HG03521 (cell line): ENCODE measurements around the gene PWWP2B.
"Not testable (repeated sequence)": the region's sequence is repeated elsewhere in the genome, so short reads cannot be mapped to it uniquely, and the experiment has no call there.

Experiments
- ATAC-seq: cut with Tn5 transposase; IDR thresholded peaks from one replicate; pipeline ENCODE4 v1.9.1; 2021; ENCODE audit warnings: mild to moderate bottlenecking, moderate library complexity; ENCODE audit not compliant: unreplicated experiment

The PWWP2B gene

DNA sequence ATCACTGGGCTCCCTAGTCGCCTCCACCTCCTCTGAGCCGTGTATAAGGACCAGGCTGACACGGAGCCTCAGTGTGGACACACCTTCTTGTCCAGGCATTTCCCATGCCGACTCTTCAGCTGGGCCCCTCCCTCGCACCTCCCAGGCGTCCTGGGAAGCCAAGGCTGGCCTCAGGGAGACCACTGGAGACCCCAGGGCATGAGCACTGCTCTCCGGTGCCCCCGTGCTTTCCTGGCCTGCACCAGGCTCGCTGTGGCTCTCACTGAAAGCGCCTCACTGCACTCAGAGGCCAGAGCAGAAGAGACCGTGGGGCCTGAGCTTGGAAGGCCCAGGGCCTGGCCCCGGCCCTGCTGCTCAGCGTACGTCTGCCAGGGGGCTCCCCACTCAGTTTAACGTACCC, 33.6 kb upstream of the PWWP2B start:
- no peak for ATAC-seq

DNA sequence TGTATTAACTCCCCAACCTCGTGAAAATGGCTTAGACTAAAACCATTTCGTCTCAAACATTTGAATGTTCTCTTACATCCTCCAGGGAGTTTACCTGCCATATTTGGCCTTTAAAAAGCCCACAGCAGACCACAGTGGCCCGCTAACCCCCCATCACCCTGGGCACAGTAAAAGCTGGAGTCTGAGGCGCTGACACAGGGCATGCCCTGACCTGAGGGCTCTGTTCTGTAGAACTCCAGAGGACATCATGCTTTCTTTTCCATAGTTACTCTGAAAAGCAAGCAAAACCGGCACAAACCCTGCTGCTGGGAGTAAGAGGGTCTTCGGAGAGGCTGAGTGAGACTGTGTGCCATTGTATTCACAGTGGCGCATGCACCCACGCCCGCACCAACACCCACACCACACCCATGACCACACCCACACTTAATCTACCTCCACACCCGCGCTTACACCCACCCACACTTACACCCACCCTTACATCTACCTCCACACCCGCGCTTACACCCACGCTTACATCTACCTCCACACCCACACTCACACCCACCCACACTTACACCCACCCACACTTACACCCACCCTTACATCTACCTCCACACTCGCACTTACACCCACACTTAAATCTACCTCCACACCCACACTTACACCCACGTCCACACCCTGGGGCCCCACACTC, 32.9 kb upstream of the PWWP2B start:
- no peak for ATAC-seq

DNA sequence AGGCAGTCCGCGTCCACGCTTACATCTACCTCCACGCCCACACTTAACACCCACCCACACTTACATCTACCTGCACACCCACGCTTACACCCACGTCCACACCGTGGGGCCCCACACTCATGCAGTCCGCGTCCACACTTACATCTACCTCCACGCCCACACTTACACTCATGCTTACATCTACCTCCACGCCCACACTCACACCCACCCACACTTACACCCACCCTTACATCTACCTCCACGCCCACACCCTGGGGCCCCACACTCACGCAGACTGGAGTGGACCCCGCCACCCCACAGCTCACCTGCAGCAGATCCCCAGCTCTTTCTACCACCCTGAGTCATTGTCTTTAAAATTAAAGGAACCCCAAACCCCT, 32.4 kb upstream of the PWWP2B start:
- no peak for ATAC-seq

DNA sequence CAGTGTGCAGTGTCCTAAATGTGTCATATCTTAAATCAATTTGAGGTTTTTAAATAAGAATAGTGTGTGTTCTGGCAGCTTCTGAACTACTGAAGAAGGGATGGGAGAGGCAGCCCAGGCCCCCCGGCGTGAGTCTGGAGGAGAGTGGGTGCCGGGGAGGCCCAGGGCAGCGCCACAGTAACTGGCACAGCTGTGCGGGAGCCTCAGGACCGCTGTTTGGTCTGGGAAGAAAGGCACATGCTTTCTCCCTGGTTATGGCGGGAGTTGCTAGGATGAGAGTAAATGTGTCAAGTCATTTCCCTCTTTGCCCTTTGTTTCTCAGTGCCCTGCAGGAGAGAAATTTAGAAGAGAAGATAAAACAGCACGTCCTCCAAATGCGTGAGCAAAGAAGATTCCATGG, 31.9 kb upstream of the PWWP2B start:
- no peak for ATAC-seq

DNA sequence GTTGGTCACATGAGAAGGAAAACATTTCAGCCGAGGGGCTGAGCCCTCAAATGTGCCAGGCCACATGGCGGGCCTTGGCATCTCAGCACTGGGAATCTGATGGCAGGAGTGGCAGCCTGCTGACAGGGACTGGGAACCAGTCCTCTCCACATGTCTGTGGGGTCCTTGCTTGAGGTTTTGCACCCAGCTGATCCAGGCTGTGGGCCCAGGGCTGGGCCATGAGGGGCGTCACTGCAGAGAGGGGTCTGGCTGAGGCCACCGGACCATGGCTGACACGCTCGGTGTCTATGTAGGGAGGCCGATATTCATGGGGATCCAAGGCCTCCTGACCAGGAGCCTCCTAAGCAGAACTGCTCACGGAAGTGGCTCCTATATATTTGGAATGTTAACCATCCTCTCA, 31.0 kb upstream of the PWWP2B start:
- ATAC-seq = no peak

DNA sequence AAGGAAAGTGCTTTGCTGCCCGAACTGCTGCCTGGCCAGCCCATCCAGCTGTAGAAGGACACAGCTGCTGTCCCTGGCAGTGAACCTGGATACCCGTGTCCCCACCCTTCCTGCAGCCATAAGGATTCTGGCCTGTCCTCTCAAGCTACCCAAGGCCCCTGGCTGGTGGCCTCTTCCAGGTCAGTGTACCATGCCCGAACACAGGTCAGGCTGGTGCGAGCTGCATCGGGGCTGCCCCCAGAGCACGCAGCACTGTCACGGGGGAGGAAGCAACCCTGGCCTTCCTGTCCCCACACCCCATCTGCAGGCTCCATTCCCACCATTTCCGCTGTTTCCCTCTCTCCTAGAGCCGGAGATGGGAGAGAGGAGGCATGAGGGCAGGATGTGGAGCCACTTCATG, 30.5 kb upstream of the PWWP2B start:
- ATAC-seq = no peak

DNA sequence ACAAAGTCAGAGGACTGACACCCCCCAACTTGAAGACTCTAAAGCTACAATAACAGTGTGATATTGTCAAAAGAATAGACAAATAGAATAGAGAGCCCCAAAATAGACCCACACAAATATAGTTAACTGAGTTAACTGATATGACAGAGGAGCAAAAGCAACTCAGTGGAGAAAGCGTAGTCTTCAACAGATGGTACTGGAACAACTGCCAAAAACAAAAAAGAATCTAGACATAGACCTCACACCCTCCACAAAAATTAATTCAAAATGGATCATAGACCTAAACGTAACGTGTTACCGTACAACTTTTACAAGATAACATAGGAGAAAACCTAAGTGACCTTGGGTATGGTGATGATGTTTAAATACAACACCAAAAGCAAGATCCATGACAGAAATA, 28.6 kb upstream of the PWWP2B start:
- no peak for ATAC-seq

DNA sequence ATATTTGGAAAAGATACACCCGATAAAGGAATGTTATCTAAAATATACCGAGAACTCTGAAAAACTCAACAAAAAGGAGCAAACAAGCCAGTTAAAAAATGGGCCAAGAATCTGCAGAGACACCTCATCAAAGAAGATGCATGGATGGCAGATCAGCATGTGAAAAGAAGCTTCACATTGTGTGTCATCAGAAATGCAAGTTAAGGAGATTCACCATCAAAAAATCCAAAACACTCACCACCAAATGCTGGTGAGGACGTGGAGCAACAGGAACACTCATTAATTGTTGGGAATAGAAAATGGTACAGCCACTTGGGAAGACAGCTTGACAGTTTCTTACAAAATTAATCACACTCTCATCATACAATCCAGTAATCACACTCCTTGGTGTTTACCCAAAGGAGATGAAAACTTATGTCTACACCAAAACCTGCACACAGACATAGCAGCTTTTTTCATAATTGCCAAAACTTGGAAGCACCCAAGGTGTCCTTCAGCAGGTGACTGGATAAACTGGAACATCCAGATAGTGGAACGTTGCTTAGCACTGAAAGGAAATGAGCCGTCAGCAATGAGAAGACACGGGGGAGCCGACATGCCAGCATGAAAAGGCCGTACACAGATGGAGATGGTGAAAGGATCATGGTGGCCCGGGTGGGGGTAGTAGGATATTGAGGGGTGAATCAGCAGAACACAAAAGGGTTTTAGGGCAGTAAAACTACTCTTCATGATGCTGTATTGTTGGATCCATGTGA, 27.9 kb upstream of the PWWP2B start:
- ATAC-seq = no peak

DNA sequence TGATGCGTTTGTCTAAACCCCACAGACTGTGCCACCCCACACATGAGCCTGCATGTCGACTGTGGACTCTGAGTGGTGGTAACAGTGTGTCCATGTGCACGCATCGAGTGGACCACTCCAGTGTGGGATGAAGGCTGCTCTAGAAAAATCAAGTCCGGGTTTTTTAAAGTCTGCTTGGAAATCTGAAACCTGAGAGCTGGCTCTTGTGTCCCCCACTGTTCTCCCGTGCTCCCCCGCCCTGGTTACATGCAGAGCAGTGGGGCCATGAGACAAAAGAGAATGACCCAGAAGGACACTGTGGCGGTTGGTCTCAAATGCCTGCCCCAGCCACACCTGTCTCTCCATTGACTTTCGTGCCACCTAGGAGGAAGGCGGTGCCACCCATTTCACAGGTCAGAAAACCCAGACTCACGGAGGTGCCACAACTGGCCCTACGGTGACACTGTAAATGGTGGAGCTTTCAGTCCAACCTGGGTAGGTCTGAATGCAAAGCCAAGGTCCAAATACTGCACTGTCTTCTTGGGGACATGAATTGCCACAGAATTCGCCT, 27.3 kb upstream of the PWWP2B start:
- ATAC-seq = no peak

DNA sequence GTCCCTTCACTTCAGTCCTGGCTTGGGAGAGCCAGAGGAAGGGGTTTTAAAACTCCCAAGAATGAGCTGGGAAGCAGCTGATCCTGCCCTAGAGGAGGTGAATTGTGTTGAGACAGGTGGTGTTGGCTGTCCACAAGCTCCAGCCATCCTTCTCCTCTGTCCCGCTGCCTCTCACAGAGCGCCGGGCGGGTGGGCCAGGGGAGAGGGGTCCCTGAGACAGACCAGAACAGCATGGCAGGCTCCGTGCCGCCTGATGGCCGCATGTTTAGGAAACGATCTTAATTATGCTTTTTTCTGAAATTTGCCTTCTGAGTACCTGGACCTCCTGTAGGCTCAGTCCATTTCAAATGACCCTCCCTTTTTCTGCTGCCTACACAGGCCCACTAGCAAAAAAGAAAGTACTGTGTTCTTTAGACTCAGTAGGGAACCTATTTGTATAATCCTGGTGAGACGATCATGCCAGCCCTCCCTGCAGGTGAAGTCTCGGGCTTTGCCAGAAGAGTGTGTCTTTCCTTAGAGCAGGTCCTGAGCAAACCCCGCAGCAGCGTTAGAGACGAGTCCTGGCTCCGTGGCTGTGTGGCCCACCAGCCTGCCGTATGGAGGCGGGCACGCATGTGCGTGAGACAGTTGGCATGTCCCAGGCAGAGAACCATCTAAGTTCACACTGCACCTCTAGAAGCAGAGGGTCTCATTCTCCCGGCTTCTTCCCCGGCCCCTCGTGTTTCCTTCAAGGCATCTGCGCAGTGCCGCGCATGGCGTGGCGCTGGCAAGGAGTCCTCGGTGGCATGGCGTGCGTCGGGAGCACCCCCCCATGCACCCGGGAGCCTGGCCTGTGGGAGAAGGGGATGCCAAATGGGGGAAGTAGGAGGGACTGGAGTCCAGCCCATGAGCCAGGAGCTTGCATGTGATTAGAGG, 26.3 kb upstream of the PWWP2B start:
- ATAC-seq = no peak

DNA sequence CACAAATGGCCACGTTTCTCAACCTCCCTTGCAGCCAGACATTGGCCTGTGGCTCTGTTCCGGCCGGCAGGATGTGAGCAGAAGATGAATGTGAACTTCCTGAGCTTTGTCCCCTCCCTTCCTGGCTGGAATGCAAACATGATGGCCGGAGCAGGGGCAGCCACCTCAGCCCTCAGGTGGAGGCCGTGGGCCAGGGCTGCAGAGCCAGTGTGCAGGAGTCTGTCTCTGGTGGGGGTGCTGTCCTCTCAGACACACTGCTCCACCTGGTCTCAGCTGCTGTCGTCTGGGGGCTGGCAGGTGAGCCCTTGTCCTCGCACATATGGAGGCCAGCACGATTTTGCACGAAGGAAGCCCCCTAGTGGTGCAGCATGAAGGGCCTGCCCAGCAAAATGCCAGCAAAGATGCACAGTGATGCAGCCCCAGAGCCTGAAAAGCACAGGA, 25.3 kb upstream of the PWWP2B start:
- no peak for ATAC-seq

DNA sequence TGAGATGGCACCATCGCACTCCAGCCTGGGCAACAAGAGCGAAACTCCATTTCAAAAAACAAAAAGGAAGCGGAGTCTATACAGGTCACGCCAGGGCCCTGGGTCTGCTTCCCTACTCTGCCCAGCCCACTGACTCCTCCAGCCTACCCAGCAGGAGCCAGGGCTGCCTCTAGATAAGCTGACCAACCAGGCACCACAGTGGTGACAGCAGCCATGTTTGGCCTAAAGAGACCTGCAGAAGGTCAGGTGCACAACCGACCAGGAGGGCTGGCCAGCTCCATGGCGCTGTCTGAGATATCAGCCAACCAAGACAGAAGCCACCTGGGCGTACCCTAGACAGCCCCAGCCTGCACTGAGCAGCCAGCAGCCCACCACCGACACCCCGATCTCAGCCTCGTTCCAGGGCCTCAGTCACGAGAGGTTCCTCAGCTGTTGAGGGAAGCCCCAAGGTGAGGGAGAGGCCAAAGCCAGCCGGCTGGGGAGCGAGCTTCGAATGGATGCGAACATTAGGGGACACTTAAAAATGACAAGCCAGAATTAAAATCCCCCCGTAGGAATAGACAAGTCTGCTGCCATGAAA, 24.4 kb upstream of the PWWP2B start:
- ATAC-seq = no peak

DNA sequence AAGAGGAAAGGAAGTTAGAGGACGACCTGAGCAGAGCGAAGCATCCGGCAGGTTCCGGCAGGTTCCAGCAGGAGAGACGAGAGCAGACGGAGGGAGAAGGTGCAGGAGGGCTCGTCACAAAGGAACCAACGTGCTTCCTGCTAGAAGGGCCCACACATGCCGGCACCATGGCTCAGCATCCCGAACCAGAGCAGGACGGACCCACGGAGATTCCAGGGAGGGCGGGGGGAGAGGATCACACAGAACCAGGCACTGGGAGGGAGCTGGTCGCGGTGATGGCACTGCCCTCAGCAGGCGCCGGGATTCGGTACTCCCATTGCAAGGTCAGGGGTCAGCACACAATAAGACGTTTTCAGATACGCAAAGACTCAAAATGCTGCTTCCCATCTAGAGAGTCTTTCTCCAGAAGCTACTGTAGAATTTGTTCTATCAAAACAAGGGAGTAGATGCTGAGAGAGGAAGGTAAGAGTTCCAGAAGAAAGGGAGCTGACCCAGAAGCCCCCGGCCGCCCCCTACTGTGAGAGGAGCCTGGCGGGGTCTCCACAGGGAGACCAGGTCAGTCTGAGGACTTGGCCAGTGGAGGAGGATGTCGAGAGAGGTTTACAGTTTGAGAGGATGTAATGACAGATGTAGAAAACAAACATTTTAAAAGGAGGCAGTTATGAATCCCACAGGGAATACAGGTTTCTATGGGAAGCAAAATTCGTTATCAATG, 23.6 kb upstream of the PWWP2B start:
- no peak for ATAC-seq

DNA sequence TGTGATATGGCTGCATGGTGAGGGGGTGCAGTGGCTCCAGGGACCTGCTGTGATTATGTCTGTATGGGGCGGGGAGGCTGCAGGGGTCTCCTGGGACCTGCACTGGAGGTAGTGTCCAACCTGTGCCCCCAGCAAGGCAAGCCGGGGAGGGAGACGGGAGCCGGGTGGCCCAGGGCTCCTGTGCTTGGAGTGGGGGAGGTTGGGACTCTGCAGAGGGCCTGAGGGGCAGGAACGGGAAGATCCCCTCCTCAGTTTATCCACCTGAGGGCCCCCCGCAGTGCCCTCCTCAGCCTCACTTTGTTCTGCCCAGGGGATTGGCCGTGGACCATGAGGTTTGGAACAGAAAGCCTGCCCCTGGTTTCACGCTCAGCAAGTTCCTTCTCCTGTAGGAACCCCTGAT, 22.8 kb upstream of the PWWP2B start:
- ATAC-seq = no peak

DNA sequence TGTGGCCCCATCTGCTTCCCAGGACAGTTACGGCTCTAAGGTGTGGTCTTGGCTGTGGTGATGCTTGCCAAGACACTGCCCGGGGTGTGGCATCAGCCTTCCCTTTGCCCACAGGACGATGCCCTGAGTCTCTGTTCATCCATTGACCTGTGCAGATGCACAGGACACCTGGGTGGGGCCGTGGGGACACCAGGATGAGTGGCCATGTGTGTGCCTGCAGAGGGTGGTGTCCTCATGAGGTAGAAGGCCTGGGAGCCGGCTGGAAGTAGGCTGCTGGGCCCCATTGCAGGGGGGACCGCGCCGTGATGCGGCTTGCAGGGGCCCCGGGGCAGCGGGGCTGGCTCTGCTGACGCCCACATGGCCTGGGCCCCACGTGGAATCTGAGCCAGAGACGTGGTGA, 22.4 kb upstream of the PWWP2B start:
- no peak for ATAC-seq

DNA sequence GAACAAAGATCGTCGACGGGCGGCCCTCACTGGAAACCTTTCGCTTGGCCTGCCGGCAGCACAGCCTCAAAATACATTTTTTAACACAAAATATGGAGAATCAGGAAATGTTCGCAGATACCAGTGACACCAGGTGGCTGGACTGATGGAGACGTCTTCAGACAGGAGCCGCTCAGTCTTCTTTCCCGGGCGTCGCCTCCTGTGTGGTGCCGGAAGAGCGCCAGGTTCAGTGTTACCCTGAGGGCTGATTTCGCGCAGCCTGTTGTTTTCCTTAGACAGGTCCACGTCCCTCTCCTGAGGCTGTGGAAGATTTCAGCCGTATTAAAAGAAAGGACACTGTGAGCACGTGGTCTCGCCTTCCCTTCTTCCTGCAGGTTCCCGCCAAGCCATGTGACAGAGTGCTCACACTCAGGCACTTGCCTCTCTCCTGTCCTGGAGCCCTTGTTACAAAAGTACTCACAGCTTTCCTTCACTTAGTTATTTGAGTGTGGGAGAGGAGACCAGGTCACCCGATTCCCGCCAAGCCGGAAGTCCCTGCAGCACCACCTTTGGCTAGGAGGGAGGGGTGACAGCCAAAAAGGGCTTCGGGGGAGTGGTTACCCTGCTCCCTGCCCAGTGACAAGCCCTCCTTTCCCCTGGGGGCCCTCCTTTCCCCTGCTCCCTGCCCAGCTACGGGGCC, 21.7 kb upstream of the PWWP2B start:
- no peak for ATAC-seq

DNA sequence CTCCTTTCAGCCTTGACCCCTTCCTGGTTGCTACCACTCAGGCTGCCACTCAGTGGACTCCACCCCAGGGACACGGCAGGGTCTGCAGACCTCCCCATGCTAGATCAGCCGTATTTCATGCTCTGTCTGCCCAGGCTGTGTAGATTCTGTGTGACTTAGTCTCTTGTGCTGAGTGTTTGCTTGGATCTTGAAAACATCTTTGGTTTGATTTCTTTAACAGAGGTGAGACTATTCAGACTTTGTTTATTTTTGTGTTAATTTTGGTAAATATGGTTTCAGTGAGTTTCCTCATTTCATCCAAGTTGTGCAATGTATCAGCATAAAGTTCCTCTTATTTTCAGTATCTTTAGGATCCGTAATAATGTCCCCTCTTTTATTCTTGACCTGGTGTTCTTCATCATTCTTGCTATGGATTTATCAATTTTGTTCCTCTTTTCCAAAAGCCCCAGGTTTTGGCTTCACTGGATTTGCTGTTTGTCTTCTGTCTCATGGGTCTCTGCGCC, 21.2 kb upstream of the PWWP2B start:
- no peak for ATAC-seq

DNA sequence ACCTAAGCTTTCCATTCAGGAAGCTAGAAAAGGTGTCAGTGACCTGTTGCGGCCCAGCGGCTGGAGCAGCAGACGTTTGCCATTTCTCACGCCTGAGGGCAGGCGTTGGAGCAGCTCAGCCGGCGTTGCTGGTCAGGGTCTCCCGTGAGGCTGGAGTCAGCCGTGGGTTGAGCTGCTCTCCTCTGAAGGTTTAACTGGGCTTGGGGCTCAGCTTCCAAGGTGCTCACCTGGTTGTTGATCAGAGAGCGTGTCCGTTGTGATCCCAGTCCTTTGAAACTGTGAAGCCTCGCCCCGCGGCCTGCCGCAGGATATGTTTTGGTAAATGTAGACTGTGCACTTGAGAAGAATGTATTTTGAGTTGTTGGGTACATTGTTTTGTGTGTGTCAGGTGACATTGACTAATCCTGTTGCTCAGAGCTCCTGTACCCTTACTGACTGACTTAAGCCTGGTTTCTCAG, 20.6 kb upstream of the PWWP2B start:
- no peak for ATAC-seq

DNA sequence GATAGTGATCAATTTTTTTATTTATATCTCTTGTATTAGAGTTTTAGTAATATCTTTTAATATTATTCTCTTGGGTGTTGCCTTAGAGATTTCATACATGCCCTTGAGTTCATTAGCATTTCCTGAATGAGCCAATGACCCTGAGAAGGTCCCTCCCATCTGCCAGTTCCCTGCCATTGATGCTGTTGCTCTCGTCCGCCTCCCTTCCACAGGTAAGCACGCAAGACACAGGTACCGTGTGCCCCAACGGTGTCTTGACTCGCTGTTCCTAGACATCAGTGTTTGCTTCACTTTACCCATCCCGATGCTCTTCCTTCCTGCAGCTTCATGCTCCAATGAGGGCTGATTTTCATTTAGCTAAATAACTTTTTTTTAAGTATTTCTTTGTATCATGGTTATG, 19.7 kb upstream of the PWWP2B start:
- no peak for ATAC-seq

DNA sequence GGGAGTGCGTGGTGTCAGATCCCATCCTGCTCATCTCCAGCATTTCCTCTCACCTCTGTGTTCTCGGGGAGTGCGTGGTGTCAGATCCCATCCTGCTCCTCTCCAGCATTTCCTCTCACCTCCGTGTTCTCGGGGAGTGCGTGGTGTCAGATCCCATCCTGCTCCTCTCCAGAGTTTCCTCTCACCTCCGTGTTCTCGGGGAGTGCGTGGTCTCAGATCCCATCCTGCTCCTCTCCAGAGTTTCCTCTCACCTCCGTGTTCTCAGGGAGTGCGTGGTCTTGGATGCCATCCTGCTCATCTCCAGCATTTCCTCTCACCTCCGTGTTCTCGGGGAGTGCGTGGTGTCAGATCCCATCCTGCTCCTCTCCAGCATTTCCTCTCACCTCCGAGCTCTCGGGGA, 18.0 kb upstream of the PWWP2B start:
- not testable (repeated sequence) for ATAC-seq
